ENCODE data around the gene NDUFV3. TPM values are rescaled to one million over a fixed set of nuclear protein-coding genes. Genes with fewer than 3 reads are reported as not detected.

NDUFV3 gene
- total and polyA plus RNA-seq, 2 experiments from 2014 or later, result 51.5 to 71.2 TPM

DNA sequence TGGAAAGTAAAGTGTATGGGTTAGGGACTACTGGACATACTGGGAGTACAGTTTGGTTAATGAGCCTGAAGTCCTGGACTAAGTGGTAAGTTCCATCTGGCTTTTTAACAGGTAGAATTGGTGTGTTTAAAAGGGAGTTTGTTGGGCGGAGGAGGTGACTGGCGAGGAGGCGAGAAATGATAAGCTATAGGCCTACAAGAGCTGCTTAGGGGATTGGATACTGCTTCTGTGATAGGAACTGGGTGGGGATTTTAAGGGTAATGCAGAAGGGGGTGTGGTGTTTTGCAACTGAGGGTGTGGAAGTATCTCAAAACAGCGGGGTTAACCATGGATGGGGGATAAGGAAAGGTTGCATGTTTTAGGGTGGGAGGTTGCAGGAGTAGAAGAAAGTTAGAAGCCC, 28.8 kb downstream of the NDUFV3 start (continued):
- TF ChIP-seq ZNF114 (CRISPR knock-in tag; IDR thresholded peaks at IDR 0.05), result no peak
- no peak for TF ChIP-seq EZH2phosphoT487 (IDR thresholded peaks at IDR 0.05; ENCODE audit: unreplicated experiment)
- TF ChIP-seq STAT1 (IDR thresholded peaks at IDR 0.05; ENCODE audit: unreplicated experiment), result no peak
- no peak for TF ChIP-seq ETS1 (IDR thresholded peaks at IDR 0.05)
- TF ChIP-seq JUNB (IDR thresholded peaks at IDR 0.05; ENCODE audit: unreplicated experiment), result no peak
- TF ChIP-seq POLR2AphosphoS5 (IDR thresholded peaks at IDR 0.05; ENCODE audit: low read depth), result no peak
- TF ChIP-seq, protein P1, sequence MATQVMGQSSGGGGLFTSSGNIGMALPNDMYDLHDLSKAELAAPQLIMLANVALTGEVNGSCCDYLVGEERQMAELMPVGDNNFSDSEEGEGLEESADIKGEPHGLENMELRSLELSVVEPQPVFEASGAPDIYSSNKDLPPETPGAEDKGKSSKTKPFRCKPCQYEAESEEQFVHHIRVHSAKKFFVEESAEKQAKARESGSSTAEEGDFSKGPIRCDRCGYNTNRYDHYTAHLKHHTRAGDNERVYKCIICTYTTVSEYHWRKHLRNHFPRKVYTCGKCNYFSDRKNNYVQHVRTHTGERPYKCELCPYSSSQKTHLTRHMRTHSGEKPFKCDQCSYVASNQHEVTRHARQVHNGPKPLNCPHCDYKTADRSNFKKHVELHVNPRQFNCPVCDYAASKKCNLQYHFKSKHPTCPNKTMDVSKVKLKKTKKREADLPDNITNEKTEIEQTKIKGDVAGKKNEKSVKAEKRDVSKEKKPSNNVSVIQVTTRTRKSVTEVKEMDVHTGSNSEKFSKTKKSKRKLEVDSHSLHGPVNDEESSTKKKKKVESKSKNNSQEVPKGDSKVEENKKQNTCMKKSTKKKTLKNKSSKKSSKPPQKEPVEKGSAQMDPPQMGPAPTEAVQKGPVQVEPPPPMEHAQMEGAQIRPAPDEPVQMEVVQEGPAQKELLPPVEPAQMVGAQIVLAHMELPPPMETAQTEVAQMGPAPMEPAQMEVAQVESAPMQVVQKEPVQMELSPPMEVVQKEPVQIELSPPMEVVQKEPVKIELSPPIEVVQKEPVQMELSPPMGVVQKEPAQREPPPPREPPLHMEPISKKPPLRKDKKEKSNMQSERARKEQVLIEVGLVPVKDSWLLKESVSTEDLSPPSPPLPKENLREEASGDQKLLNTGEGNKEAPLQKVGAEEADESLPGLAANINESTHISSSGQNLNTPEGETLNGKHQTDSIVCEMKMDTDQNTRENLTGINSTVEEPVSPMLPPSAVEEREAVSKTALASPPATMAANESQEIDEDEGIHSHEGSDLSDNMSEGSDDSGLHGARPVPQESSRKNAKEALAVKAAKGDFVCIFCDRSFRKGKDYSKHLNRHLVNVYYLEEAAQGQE (IDR thresholded peaks at IDR 0.05; ENCODE audit: unreplicated experiment), result no peak

- Histone ChIP-seq H3K9me2 (ENCODE audit: insufficient read depth) (no peaks in the 10 kb centered on the region), H3K4me2 (0 out of 2 replicates have a peak overlapping the region, but pooled peaks have one; percentile 20), H3K4me1 (ENCODE audit: insufficient read depth) (peaks cover 23% of the 10 kb centered on the region; the same call in 1 of the 2 replicates), H3K79me2 (replicated peaks; ENCODE audit: insufficient read depth) (peaks cover 6% of the 10 kb centered on the region; the same call in 1 of the 2 replicates), H3K27ac (ENCODE audit: low read depth) (0 out of 2 replicates have a peak overlapping the region, but pooled peaks have one; percentile 0), H3K36me3 (ENCODE audit: insufficient read depth) (peaks cover 5% of the 10 kb centered on the region), H3F3A (replicated peaks; ENCODE audit: low read depth) (no peaks in the 10 kb centered on the region), H2AFZ (no peak overlapping the region), H3K4me3 (no peak overlapping the region), H3K27me3 (ENCODE audit: insufficient read depth) (no peaks in the 10 kb centered on the region), H4K20me1 (replicated peaks; ENCODE audit: insufficient read depth) (no peaks in the 10 kb centered on the region)
- ATAC-seq, result no peak
- peaks cover 14% of the 10 kb centered on the region for H3K36me3 Mint-ChIP-seq (ENCODE audit: low read depth)
- H3K27ac Mint-ChIP-seq, result no peak overlapping the region
- TF ChIP-seq, protein P2, sequence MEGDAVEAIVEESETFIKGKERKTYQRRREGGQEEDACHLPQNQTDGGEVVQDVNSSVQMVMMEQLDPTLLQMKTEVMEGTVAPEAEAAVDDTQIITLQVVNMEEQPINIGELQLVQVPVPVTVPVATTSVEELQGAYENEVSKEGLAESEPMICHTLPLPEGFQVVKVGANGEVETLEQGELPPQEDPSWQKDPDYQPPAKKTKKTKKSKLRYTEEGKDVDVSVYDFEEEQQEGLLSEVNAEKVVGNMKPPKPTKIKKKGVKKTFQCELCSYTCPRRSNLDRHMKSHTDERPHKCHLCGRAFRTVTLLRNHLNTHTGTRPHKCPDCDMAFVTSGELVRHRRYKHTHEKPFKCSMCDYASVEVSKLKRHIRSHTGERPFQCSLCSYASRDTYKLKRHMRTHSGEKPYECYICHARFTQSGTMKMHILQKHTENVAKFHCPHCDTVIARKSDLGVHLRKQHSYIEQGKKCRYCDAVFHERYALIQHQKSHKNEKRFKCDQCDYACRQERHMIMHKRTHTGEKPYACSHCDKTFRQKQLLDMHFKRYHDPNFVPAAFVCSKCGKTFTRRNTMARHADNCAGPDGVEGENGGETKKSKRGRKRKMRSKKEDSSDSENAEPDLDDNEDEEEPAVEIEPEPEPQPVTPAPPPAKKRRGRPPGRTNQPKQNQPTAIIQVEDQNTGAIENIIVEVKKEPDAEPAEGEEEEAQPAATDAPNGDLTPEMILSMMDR (conservative IDR thresholded peaks at IDR 0.05; ENCODE audit: low read depth in 2 of 2), result peak in 1 of 2 experiments; percentile 13; a peak in 1 of 4 replicates
- no peak for TF ChIP-seq ZNF462 (CRISPR knock-in tag; IDR thresholded peaks at IDR 0.05)
- peaks cover 30% of the 10 kb centered on the region for H3K4me1 Mint-ChIP-seq
- peaks cover 14% of the 10 kb centered on the region for H3K27me3 Mint-ChIP-seq (ENCODE audit: insufficient read depth, low read depth, poor library complexity)
- H3K9me3 Mint-ChIP-seq, result no peaks in the 10 kb centered on the region; the same call in 2 of the 3 replicates
- H3K4me3 Mint-ChIP-seq, result no peak overlapping the region
- no peak for DNase-seq (ENCODE audit: low spot score)
These were observed 29.8 kb downstream of the NDUFV3 start for GRCh38 chr21:42922918-42923317.

Data from GM23338 (cell line).